NB4 (cell line): ENCODE measurements around the gene GCAT.

Experiments used
- MYC ChIP-seq: IDR thresholded peaks from 2 replicates; pipeline ENCODE4 v1.6.1; 2011; ENCODE audit warnings: low read depth, low read length
- POLR2A ChIP-seq: IDR thresholded peaks from 2 replicates; pipeline ENCODE4 v1.6.1; 2011; ENCODE audit warnings: mild to moderate bottlenecking; ENCODE audit not compliant: insufficient read length; ENCODE audit errors: extremely low read depth
- TF ChIP-seq, protein P1 (sequence below): IDR thresholded peaks from one replicate; pipeline ENCODE4 v1.5.1; 2012; ENCODE audit warnings: low read depth, low read length

DNA sequence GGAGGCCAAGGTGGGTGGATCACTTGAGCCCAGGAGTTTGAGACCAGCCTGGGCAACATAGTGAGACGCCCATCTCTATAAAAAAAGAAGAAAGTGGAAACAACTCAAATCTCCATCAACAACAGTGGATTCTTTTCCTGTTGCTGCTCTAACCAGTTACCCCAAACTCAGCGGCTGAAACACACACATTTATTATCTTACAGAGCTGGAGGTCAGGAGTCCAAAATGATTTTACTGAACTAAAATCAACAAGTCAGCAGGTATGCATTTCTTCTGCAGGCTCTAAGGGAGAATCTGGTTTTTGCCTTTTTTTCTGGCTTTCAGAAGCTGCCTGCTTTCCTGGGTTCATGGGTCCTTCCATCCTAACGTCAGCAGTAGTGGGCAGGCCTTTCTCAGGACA is 11.7 kb upstream of the GCAT start:
- TF ChIP-seq MYC (no peak), POLR2A (no peak)
- TF ChIP-seq, protein P1, sequence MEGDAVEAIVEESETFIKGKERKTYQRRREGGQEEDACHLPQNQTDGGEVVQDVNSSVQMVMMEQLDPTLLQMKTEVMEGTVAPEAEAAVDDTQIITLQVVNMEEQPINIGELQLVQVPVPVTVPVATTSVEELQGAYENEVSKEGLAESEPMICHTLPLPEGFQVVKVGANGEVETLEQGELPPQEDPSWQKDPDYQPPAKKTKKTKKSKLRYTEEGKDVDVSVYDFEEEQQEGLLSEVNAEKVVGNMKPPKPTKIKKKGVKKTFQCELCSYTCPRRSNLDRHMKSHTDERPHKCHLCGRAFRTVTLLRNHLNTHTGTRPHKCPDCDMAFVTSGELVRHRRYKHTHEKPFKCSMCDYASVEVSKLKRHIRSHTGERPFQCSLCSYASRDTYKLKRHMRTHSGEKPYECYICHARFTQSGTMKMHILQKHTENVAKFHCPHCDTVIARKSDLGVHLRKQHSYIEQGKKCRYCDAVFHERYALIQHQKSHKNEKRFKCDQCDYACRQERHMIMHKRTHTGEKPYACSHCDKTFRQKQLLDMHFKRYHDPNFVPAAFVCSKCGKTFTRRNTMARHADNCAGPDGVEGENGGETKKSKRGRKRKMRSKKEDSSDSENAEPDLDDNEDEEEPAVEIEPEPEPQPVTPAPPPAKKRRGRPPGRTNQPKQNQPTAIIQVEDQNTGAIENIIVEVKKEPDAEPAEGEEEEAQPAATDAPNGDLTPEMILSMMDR: no peak
